HG03064 (cell line): ENCODE data around the gene KLHL10.
"Not testable (repeated sequence)": the region's sequence is repeated elsewhere in the genome, so short reads cannot be mapped to it uniquely, and the experiment has no call there.

Experiments
- ATAC-seq: cut with Tn5 transposase; IDR thresholded peaks from one replicate; pipeline ENCODE4 v1.9.1; 2021; ENCODE audit warnings: low read depth; ENCODE audit not compliant: unreplicated experiment

The KLHL10 gene

GRCh38 chr17:41849251-41849990 lies 11.8 kb downstream of the KLHL10 start:
- ATAC-seq = no peak

DNA sequence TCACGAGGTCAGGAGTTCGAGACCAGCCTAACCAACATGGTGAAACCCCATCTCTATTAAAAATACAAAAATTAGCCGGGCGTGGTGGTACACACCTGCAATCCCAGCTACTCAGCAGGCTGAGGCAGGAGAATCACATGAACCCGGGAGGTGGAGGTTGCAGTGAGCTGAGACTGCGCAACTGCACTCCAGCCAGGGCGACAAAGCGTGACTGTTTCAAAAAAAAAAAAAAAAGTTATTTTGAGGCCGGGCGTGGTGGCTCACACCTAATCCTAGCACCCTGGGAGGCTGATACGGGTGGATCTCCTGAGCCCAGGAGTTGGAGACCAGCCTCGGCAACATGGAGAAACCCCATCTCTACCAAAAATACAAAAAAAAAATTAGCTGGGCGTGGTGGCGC lies 13.8 kb downstream of the KLHL10 start:
- ATAC-seq = not testable (repeated sequence)

- no peak for ATAC-seq
Observed at GRCh38 chr17:41860254-41860931, 22.8 kb downstream of the KLHL10 start.

DNA sequence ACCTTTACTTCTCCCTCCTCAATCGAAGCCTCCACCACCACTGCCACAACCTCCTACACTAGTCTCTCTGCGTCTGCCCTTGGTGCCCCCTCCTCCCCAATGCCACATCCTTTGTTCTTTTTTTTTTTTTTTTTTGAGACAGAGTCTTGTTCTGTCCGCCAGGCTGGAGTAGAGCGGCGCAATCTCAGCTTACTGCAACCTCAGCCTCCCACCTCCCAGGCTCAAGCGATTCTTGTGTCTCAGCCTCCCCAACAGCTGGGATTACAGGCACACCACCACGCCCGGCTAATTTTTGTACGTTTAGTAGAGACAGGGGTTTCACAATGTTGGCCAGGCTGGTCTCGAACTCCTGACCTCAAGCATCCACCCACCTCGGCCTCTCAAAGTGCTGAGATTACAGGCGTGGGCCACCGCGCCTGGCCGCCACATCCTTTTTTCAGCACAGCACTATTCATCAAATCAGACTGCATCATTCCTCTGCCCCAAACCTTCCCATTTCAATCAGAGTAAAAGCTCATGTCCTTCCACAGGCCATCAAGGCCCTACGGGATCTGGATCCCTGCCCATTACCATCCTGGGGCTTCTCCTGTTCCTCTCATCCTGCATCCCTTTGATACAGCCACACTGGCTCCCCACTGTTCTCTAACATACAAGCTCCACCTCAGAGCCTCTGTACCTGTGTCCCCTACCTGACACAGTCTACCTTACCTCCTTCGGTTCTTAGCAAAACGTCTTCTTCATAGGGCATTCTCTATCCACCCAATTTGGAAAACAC lies 25.6 kb downstream of the KLHL10 start:
- ATAC-seq = no peak

DNA sequence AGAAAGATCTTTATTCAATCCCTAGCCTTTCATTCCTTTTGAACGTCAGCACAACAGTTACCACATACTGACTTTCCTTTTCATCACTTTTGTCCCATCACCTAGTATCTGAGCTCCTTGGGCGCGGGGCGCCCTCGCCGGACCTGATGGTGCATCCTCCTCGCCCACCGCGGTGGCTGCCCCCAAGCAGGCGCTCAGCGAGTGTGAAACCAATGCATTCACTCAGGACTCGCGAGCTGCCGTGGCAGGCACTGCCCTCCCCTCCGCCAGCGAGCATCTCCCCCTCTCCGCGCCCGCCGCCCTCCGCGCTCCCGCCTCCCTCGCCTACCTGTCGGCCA lies 26.8 kb downstream of the KLHL10 start:
- ATAC-seq = no peak

DNA sequence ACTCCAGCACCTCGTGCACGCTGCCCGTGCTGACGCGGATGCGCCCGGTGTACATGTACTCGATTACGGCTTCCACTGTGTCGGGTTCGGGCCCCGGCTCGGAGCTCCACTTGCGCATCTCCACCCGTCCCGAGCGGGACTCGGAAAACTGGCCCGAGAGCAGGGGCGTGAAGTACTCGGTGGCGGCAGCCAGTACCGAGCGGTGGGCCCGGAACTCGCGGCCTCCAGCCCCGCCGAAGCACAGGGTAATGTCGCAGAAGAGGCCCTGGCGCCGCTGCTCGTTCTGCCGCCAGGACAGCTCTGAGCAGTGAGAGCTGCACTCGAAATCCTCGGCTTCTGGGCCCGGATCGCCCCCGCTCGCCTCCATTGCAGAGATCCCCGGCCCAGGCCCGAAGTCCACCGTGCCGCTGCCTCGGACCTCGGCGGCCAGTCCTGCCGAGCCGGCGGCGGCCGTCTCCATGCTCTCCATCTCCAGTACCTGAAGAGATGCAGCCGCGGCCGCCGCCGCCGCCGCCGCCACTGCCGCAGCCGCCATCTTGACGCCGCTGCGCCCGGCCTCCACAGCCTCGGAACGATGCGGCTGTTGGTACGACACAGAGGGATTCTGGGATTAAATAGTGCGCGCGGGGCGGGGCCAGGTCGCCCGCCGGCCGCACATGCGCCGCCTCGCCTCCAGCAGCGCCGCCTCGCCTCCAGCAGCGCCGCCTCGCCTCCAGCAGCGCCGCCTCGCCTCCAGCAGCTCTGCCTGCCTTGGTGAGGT lies 27.4 kb downstream of the KLHL10 start, which contains the start of gene KLHL11:
TSS of gene KLHL11 (minus strand) at position 588 of the 760 bp plus-strand sequence. CDS start at position 535, 53 bp downstream.
- peak; percentile 76 for ATAC-seq

DNA sequence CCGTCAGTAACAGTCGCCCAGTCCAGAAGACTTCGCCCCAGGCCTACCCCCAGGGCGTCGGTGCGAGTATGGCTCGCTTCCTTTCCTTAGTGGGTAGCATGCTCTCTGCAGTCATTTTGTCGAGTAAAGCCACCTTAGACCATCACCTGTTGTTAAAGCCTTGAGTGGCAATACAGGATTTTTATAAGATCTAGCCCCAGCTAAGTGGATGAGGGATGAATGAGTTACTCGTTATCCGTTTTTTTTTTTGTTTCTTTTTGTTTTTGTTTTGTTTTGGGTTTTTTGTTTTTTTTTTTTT lies 27.9 kb downstream of the KLHL10 start:
- ATAC-seq = no peak

DNA sequence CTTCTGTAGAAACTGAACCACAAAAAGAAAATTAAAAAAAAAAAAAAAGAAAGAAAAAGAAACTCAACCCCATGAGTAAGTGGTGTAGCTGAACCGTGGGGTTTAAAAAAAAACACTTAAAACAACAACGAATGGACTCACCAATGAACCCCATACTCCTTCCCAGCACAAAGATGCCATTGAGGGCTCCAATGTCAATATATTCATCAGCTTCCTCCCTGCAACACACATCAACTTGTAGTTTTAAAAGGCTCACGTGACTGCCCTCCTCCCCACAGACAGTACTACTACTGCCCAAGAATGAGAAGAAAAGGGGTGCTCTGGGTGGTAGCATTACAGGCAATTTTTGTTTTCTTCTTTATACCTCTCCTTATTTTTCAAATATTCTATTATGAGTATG lies 30.9 kb downstream of the KLHL10 start:
- no peak for ATAC-seq

- ATAC-seq = no peak
Observed at GRCh38 chr17:41869426-41869825, 31.8 kb downstream of the KLHL10 start.

DNA sequence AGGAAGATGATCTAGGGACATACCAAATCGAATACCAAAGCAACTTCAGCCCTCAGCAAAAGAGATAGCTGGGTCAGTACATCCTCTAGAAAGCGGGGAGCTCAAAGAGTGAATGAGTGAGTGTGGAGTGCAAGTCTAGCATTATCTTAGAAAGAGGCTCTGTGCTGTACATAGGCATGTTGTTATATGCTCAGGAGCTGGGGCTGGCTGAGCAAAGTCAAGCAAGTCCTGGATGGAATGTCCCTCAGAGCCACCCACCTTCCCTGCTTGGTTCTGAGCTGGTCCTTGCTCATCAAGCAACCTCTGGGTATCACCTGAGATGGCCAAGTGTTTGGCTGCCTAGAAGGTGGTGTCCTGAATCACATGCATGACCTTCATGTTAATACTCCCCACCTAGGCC lies 32.5 kb downstream of the KLHL10 start:
- ATAC-seq = no peak

DNA sequence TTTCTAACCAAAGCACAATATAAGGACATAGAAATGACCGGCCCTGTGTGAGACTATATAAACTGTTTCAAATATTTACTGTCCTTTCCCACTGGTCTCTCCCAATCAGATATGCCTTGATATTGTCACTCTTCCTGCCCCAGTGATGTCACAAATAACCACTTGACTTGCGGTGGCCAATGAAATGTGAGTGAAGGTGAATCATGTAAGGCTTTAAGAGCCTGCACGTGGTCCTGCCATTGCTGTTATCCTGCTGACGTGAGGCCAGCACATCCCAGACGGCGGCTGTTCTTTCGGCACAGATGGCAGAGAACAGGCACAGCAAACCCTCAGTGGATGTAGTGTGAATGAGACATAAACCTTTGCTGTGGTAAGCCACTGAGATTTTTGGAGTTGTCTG lies 33.0 kb downstream of the KLHL10 start:
- no peak for ATAC-seq

DNA sequence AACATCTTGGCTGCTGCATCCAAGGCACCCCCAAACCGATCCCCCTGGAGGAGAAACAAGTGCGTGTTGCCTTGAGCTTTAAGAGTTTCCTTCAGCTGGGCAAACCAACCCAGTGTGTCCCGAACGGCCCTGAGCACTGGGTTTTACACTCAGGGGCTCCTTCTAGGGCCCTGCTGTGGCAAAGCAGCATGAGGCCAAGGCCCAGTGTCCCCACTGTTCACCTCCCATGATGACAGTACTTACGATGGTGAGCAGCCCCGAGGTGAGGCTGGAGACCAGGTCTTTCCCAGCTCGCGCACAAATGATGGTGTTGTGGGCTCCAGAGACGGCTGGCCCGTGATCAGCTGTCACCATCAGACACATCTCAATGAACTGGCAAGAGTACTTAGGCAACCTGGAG lies 34.2 kb downstream of the KLHL10 start:
- no peak for ATAC-seq

DNA sequence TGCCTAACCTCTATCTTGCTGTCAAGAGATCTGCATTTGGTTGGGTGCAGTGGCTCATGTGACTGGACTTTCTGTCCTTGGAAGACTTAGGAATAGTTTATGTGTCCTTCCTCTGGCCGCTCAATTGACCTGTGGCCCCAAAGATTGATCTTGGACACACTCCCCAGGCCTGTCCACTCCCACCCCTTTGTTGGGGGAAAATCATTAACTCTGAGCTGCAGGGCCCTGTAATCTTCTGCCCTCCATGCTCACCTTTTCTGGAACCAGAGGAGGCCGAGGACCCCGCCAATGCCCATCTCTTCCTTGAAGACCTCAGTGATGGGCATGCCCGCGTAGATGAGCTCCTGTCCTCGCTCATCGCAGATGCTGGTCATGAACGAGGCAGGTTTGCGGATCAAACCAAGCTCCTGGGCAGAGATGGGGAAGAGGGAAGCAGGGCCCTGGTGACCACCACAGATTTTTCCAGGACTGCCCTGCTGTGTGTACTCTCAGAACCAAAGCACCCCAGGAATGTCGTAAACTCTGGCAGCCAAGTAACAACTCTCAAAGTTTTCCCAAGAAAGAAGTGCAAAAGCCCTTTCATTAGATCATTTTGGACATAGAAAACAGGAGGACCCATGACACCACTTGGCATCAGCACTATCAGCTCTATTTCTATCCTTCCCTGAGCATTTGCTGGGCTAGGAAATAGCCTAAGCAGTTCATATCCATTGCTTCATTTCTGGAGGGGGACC lies 36.1 kb downstream of the KLHL10 start:
- ATAC-seq = no peak

GRCh38 chr17:41874293-41874670 lies 36.7 kb downstream of the KLHL10 start:
- not testable (repeated sequence) for ATAC-seq

DNA sequence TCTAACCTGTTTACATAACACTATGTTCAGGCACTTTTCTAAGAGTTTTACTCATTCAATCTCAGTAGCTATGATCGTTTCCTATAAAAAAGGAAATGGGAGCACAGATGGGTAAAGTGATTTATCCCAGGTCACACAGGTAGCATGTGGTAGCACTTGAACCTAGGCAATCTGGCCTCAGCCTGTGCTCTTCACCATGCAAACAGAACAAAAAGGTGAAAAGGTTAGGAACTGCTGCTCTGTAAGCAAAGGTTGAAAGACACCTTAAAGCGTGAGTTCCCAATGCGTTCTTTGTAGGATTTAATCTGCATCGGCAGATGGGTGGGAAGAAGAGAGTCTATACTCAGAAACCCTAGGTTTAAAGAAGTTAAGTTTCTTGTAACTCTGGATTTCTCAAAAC lies 42.5 kb downstream of the KLHL10 start:
- no peak for ATAC-seq

DNA sequence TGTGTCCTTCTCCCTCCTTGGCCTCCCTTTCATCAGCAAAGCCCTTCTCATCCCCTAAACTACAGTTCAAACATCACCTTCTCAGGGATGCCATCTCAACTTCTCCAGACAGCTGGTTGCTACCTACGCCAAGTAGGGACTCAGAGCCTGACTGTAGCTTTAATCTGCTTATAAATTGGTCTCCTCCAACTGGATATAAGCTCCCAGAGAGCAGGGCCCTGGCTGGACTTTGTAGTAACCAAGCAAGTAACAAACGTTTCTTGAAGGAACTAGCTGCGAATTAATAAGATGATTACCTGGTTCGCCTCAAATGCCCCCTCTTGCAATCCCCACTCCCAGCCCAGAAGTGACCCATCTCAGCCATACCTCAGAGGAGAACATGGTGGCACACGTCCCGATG lies 45.1 kb downstream of the KLHL10 start:
- ATAC-seq = no peak

DNA sequence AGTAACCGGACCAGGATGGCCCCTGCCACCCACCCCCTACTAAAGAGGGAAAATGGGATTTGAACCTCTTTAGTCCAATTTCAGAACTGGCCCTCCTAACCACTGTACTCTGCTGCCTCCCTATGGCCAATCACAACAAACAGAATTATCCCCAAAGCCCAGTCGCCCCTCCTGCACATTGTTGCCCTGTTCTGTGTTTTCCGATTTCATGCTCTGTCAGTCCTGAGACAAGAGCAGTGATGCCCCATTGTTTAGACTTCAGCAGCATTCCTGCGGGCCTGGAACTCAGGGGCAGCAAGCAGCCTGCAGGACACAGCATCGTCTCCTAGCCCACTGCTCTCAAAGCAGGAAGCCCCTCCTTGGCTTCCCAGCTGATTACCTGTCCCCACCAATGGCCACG lies 48.1 kb downstream of the KLHL10 start:
- no peak for ATAC-seq

GRCh38 chr17:41888332-41888965 lies 50.8 kb downstream of the KLHL10 start:
- ATAC-seq = no peak

GRCh38 chr17:41891135-41892020 lies 53.8 kb downstream of the KLHL10 start:
- ATAC-seq = no peak
